NCI-H2196 (cell line): ENCODE results near the gene TK2.
"Not testable (repeated sequence)": the region's sequence is repeated elsewhere in the genome, so short reads cannot be mapped to it uniquely, and the experiment has no call there.

ENCODE experiments used
- DNase-seq: peaks from one replicate; lab custom pipeline; 2025; ENCODE audit not compliant: unreplicated experiment; lab: John Stamatoyannopoulos, UW

The TK2 gene

GRCh38 chr16:66521252-66521713 is 28.6 kb downstream of the TK2 start:
- no peak for DNase-seq

- DNase-seq: no peak
Observed at GRCh38 chr16:66520406-66521170, 29.3 kb downstream of the TK2 start.

- DNase-seq: no peak
Observed at GRCh38 chr16:66519482-66520373, 30.2 kb downstream of the TK2 start.

- DNase-seq: no peak
Observed at GRCh38 chr16:66517586-66518263, 32.2 kb downstream of the TK2 start.

- DNase-seq: peak; percentile 84
Observed at GRCh38 chr16:66516808-66517585, 32.9 kb downstream of the TK2 start.

GRCh38 chr16:66516509-66516807 is 33.5 kb downstream of the TK2 start:
- DNase-seq: no peak

- DNase-seq: no peak
Observed at GRCh38 chr16:66515596-66516508, 34.1 kb downstream of the TK2 start.

GRCh38 chr16:66514980-66515595 is 34.8 kb downstream of the TK2 start:
- not testable (repeated sequence) for DNase-seq

GRCh38 chr16:66514391-66514790 is 35.5 kb downstream of the TK2 start:
- not testable (repeated sequence) for DNase-seq

- no peak for DNase-seq
Observed at GRCh38 chr16:66513111-66513723, 36.7 kb downstream of the TK2 start.

- DNase-seq: no peak
Observed at GRCh38 chr16:66512272-66513110, 37.4 kb downstream of the TK2 start.

- no peak for DNase-seq
Observed at GRCh38 chr16:66511602-66512271, 38.2 kb downstream of the TK2 start.

GRCh38 chr16:66510711-66511601 is 39.0 kb downstream of the TK2 start:
- DNase-seq: peak; percentile 17

- DNase-seq: no peak
Observed at GRCh38 chr16:66510298-66510697, 39.6 kb downstream of the TK2 start.

- no peak for DNase-seq
Observed at GRCh38 chr16:66509576-66509975, 40.3 kb downstream of the TK2 start.

- no peak for DNase-seq
Observed at GRCh38 chr16:66508914-66509496, 40.9 kb downstream of the TK2 start.
